SIG-M5 treated with dmso at 0.1 percent for 504 hours (cell line): ENCODE data around the gene FMN1.
"Not testable (repeated sequence)": the region's sequence is repeated elsewhere in the genome, so short reads cannot be mapped to it uniquely, and the experiment has no call there.

Source experiments
- DNase-seq: peaks from one replicate; lab custom pipeline; 2025; ENCODE audit not compliant: unreplicated experiment; lab: John Stamatoyannopoulos, UW

FMN1 gene

DNA sequence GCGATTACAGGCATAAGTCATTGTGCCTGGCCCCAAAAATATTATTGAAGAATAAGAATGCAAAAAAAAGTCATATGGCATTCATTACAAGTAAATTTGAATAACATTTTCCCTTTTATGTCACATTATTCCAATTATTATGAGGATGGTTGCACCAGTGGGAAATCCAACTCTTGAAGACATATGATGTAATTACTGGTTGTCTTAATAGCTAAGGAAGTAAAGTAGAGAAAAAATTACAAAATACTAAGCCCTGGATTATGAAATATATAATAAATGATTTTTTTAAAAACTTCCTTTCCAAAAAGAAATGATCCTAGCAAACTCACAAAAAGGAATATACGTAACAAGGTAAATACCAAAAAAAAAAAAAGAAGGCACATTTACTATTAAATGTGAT, 98.9 kb downstream of the FMN1 start:
- no peak for DNase-seq

DNA sequence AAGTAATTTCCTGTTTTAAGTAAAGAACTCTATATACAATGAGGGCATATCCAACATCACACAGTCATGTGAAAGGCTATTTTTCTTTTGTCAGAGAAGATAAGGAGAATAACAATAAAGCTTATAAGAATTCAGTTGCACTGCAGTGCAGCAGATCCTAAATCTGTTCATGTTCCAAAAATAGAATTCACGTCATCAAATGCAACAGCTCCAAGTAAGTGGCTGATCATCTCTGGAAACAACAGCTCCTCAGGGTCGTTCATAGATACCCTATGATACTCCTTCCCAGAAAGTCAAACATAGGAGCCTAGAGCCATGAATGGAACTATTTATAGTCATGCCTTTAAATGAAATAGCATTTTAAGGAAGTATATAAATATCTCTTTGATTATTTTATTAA, 100.2 kb downstream of the FMN1 start:
- DNase-seq: no peak

DNA sequence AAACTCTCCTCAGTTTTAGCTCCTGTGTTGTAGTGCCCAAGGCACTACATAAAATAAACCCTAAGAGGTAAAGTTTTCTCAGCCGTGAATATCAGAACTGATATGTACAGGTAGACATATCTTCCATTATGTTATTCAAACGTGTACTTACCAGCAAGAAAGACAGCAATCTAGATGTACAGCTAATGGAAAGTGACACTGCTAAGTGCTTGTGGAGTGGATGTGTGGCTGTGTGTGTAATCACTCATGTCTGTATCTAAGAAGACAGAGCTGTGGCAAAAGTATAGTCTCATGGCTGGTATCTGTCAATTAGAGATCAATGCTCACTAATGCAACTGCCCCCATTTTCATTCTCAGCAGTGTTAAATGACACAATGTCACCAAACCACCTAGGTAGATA, 101.3 kb downstream of the FMN1 start:
- no peak for DNase-seq

DNA sequence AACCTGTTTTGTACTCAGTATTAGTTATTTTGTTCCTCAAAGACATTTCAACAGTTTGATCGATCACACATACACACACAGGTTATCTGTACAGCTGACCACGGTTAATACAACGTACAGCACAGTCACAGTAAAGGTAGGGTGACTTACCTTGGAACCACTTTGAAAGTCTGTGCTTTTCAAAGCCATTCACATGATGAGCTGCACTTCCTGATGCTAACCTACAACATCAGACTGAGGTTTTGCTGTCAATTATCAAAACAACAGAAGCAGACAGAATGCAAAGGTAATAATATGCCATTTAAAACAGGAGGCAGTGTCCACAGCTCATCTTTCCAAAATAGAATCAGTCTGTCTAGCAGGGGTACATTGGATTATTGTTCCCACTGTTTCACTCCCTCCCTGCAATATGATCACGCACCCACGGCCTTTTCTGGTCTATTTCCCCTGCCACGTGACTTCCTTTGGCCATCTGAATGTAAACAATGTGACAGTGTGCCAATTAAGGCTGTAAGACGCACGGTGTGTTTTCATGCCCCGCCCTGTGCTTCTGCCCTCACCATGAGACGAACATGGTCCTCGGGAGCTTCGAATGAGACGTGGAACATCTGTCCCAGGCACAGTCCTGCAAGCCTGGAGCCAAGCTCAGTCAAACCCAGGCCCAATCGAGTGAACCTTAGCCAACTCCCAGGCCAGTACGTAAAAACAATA, 102.4 kb downstream of the FMN1 start:
- no peak for DNase-seq

DNA sequence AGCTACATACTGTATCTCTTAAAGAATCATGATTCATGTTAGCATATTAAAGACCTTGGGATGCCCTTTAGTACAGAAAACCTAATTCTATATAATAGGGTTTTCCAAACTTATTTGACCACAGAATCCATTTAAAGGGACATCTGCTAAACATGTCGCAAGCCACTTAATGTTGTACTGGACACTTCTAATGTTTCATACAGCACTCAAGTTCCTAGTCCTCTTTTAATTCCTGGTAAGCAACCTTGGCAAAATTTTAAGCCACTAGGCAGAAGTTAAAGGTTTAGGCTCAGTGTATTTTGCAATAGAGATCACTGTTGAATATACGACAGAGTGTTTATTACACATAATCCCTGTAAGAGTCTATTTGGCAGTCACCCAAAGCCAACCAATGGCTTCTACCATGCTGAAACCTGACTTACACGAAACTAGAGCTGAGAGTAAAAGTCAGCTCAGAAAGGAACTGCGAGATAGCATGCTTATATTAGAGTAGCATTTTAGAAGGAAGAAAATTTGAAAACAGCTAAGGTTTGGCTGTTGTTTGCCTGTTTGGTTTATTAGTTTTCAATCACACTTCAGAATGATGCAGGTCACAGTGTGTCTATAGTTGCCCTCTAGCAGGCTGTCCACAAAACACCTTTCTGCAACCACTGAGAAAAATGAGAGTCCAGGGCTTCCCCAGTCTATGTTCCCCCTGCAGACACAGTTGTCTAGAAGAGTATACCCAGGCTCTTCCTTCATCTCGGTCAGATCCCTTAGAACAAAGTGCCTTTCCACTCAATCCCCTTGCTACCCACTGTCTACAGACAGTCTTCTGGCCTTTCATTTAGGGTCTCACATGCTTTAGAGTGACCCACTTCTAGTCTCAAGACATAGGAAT, 104.4 kb downstream of the FMN1 start:
- DNase-seq: no peak

DNA sequence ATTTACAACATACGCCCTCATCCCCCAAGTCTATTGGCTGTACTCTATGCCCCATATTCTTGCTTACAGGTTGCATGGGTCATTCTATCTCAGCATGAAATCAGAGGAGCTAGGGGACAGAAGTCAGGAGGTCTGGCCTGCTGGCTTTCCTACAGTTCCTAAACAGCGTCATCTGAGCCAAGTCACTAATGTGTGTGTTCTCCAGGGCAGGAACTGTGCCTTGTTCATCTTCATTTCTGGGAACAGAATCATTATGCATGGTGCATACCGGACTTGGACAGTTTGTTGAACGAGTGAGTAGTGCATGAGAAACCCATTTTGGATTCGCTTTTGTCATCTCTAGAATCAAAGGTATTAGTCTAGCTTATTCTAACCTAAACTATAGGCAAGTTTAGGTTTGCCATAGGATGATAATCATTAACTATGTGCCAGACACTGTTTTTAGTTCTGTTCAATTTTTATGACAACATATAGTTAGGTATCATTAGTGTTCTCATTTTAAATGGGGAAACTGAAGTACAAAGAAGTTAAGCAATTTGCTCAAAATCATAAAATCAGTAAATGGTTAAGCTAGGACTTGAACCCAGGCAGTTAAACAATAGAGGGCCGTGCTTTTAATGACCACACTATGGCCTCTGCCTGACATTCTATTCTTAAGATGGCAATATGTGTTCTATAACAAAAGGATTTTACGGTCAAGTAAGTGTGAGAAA, 105.2 kb downstream of the FMN1 start:
- DNase-seq: no peak

DNA sequence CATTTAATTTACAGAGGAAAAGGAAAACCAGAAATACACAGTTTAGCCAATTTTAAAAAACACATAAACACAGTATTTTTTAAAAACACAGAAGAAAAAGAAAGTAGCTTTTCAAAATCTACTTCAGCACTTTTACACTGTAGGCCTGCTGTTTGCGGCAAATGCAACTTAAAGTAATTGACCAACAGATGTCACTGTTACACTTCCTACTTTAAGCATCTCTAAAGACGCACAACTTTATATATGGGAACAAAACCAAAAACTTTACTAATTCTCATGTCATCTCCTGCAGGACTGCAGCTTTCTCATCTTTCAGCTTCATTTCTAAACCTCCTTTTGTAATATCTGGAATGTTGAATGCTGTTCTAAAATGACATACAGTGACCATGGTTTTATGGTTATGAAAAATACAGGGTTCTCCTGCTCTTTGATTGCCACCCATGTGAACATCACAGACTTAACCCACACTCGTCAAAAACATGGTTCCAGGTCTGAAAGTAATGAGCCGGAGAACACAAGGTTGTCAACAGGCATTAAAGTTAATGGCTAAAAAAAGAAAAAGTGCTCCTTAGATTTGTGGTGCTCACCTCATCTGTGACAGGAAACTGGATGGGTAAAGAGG, 107.9 kb downstream of the FMN1 start:
- DNase-seq: peak; percentile 14

DNA sequence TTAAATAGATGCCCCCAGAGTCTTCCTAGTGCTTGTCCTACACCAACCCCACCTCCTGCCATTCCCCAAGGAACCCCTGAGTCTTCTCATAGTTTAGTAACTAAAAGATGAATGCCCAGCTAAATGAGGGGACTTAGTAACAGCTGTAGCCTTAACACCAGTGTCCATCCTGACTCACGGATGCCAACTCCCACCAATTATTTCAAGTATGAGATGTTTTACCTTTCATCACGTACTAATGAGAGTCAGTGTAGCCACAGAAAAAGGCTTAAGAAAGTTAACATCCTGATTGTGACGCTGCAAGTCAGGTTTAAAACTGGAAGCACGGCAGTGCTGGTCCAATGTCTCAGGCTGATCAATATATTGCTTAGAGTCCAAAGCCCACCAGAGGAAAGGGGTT, 109.9 kb downstream of the FMN1 start:
- no peak for DNase-seq

DNA sequence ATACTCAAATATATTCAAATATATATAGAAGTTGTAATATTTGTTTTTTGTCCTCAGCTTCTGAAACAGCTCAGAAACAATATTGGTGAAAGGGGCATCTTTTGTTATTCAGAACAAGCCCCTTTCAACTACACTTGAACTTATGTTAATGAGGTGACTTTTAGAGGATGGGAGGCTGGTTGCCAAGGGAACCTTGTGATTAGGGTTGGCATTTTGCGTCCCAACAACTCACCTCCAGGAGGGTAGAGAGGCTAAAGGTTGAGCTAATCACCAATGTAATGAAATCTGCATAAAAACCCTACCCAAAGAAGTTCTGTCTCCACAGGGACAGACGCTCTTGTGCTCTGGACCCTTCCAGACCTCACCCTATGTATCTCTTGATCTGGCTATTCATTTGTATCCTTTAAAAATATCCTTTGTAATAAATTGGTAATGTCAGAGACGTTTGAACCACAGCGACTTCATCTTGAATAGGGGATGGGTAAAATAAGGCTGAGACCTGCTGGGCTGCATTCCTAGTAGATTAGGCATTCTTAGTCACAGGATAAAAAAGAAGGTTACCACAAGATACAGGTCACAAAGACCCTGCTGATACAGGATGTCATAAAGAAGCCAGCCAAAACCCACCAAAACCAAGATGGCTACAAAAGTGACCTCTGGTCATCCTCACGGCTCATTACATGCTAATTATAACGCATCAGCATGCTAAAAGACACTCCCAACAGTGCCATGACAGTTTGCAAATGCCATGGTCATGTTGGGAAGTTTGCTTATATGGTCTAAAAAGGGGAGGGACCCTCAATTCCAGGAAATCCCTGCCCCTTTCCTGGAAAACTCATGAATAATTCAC, 111.1 kb downstream of the FMN1 start:
- no peak for DNase-seq

DNA sequence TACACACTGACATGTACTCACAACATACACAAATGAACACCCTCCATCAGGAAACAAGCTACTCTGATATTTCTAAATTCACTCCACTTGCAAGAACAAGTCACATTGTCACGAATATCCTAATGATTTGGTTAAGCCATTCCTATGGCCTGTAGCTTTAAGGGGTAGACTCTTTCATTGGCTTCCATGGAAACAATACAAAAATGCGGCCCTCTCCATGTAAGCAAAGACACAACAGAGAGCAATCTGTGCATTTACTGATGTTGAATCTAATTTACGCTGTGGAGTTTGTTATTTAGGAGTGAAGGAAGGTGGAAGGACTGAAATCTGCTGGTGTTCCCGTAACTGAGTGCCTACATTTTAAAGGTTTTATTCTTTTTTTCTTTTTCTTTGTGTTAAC, 114.5 kb downstream of the FMN1 start:
- no peak for DNase-seq

DNA sequence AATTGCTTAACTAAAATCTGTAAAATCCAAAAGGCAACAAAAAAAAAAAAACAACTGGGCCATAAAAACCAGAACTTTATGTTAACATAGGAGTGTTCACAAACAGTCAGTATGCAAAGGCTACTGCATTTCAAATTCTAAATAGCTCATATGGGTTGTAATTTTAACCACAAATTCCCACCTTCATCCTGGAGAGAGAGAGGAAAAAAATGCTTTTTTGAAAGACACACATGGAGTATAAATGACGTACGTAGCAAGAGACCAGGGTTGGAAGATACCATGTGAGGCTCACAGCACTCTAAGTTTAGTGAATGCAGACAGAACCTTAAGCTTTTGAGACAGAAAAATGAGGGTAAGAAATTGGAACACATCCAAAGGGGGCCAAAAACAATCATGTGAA, 115.9 kb downstream of the FMN1 start:
- no peak for DNase-seq

DNA sequence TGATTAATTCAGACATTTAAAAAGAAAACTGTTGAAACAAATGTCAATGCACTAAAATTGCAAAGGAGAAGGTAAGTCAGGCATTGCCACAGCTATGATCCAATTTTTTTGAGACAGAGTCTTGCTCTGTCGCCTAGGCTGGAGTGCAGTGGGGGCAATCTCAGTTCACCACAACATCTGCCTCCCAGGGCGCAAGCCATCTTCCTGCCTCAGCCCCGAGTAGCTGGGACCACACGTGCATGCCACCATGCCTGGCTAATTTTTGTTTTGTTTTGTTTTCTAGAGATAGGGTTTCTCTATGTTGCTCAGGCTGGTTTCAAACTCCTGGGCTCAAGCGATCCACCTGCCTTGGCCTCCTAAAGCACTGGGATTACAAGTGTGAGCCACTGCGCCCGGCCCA, 117.6 kb downstream of the FMN1 start:
- DNase-seq: no peak

DNA sequence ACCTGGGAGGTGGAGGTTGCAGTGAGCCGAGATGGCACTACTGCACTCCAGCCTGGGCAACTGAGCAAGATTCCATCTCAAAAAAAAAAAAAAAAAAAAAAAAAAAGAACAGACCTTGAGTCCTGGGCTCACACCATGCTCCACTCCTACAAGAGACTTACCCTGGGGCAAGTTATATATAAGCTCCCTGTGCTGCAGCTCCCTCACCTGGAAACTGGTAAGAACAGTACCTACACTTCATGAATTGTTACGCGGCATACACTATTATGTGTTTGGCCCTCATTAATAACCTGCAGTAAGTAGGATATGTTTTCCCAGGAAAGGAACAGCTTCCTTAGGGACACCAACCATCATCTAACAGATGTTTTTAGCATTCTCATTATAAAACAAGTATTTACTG, 119.6 kb downstream of the FMN1 start:
- DNase-seq: peak; percentile 13

DNA sequence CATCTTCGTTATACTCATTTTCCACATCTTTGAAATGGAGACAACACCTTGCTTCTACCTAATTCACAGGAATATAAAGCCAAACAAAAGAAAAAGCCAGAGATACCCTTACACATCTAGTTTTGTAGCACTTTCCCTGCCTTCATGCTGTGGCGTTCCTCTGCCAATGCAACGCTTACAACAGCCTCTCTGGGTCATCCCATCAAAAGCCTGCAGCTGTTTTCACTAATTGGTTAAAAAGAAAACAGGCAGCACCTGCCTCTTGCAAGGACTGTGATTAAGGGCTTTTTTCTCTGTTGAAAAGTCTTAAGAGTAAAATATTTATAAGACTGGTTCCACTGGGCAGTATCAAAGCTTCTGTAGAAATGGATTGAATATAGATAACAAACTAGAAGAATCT, 120.3 kb downstream of the FMN1 start:
- no peak for DNase-seq

DNA sequence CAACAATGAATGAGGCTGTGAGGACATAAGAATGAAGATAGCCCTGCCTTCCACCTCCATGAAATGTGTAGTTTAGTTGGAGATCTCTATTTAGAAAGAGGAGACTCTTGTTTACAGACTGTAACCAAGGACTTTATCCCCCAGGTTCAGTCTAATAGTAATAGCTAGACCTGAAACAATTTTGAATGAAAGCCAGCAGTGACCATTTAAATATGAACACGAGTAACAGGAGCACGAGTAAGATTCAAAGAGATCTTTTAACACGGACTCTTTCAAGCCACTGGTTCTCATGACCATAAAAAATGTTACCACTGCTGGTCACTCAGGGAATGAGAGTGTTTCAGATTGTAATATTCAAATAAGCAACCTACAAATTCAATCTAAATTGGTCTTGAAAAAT, 123.1 kb downstream of the FMN1 start:
- no peak for DNase-seq

DNA sequence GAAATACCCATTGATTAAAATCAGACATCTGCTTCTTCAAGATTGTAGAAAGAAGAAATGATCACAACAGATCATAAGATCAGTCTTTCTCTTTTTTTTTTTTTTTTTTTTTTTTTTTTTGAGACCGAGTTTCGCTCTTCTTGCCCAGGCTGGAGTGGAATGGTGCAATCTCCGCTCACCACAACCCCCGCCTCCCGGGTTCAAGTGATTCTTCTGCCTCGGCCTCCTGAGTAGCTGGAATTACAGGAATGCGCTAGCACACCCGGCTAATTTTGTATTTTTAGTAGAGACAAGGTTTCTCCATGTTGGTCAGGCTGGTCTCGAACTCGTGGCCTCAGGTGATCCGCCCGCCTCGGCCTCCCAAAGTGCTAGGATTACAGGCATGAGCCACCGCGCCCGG, 124.6 kb downstream of the FMN1 start:
- DNase-seq: not testable (repeated sequence)

DNA sequence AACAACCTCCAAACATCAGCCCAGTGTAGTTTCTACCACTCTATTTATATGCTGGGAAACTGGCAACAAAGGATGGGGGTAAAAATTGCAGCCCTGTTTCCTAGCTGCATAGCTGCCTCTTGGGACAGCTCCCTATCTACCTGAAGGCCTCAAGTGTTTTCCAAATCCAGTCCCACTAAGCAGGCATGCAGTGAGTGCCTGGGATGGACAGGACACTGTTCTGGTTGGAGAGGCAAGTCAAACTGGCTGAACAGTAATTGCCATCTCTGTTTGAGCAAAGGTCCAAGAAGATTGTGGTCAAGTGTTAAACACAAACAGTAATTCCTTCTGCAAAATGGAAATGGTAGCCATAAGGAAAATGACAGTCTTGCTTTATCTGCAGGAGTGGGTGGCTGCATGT, 125.4 kb downstream of the FMN1 start:
- DNase-seq: no peak

DNA sequence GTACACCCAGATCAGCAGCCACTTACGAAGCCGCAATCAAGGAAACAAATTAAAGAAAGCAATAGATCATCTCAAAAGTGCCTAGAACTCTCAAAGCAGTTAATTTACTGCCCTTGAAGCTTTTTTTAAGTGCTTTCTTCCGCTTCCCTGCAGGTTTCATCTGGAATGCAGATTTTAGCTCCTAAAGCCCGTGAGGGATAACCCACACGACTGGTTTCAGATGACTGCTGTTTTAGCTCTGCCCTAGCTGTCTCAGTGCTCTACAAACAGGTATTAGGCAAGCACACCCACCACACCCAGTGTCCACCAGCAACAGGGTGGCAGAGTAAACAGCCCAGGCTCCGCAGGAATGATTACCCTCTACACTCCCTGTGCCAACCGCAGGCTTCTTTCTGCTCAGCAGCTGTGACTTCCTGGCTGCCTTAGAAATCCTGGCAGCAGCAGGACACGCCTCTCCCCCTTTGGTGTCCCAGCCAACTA, 126.0 kb downstream of the FMN1 start:
- peak; percentile 32 for DNase-seq

DNA sequence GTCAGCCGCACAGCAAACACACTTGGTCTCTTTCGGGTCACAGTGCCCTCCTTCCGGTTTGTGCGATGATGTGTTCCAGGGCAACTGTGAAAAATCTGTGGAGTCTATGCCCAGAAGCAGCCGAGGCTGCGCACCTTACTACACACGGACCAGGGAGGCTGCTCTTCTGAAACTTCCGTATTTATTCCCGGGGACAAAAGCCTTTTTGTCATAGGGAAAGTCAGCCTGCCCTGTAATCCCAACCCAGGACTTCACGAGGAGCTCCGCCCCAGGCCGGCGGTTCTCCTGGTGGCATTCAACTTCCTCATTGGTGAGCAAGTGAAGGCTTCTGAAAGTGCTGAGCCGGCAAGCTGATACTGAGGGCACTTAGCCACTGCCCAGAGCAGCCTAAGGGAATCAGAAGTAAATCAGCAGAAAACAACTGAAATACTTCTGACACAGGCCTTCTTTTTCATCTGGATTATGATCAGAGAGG, 126.5 kb downstream of the FMN1 start:
- DNase-seq: peak; percentile 41

DNA sequence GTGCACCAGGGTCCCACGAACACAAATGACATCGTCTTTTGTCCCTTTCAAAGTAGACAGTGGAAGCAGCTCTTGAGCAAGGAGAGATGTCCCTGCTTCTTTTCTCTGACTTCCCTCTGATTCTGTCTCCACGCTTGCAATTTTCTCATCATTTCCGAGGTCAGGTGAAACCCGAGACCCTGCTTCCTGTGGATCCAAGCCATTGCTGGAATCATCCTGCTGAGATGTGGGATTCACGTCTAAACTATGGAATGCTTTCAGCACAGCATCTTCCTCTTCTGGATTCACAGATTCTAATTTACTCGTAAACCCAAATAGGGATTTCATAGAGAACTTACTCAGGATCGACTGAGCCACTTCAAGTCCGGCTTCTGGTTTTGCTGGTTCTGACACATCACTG, 127.1 kb downstream of the FMN1 start:
- no peak for DNase-seq
